GM10266 (cell line): ENCODE results near the gene MT1A.

Experiments
- DNase-seq: peaks from one replicate; pipeline ENCODE4 v3.0.0; 2012; ENCODE audit errors: extremely low spot score
- CTCF ChIP-seq: IDR thresholded peaks from 2 replicates; pipeline ENCODE4 v1.5.1; 2012; ENCODE audit warnings: mild to moderate bottlenecking, low read depth; ENCODE audit not compliant: control insufficient read depth, insufficient read depth; ENCODE audit errors: missing control alignments

Gene MT1A

DNA sequence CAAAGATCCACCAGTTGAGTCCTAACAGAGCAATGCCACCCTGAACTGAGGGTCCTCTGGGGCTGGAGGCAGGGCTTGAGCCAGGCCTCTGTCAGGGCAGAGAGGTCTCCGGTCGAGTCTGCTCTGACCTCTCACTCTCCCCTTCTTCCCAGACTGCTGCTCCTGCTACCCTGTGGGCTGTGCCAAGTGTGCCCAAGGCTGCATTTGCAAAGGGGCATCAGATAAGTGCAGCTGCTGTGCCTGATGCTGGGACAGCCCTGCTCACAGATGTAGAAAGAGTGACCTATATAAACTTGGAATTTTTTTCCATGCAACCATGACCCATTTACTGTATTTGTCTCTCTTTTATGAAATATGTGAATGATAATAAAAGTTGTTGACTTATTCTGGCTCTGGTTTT lies 10.8 kb downstream of the MT1A start:
- DNase-seq, result no peak
- TF ChIP-seq CTCF, result no peak

DNA sequence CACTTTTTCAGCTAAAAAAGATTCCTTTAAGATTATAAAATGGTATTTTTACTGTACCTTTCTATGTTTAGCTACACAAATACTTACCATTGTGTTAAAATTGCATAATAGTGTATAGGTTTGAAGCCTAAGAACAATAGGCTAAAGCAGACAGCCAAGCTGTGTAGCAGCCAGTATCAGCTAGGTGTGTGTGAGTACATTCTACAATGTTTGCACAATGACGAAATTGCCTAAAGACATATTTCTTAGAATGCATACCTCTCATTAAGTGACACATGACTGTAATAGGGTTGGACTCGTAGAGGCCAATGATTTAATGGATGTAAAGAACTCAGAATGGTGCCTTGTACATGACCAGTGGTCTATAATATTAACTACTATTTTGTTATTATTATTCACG lies 11.4 kb downstream of the MT1A start:
- TF ChIP-seq CTCF, result no peak
- DNase-seq, result no peak

DNA sequence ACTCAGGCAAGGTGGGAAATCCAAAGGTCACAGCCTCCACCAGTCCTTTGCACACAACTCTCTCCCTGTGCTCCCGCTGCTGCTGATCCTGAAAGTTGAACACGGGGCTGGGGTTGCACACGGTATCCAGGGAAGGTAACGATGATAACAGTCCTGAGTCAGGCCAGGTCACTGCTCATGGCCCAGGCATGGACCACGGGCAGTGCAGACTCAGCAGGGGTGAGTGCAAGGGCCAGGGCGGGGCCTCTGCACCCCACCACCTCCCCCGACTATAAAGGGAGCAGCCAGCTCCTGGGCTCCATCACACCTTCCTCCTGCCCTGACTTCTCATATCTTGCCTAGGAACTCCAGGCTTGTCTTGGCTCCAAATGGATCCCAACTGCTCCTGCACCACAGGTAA lies 13.1 kb downstream of the MT1A start, which contains the start of gene MT1B:
Gene MT1B, plus strand, starts transcription at position 301 of the 400 bp plus-strand sequence. Its CDS starts 68 bp downstream, at position 369.
- TF ChIP-seq CTCF, result no peak
- DNase-seq, result no peak

DNA sequence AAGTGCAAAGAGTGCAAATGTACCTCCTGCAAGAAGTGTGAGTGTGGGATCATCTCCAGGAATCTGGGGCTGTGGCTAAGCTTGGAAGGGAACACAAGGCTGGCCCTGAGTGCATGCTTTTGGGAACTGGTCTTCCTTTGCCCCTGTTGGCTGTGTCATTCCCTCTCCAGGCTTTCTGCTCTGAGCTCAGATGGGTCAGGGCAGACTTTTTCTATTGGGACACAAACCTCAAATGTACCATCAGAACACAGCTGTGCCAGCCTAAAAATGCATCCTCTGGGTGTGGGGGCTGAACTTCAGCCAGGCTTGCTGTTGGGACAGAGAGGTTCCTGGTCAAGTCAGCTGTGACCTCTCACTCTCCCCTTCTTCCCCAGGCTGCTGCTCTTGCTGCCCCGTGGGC lies 14.1 kb downstream of the MT1A start:
- DNase-seq, result no peak
- no peak for TF ChIP-seq CTCF

- DNase-seq, result no peak
- TF ChIP-seq CTCF, result no peak
These were observed 14.8 kb downstream of the MT1A start for GRCh38 chr16:56653218-56653617.

GRCh38 chr16:56657555-56658326 lies 19.3 kb downstream of the MT1A start, which contains the start of gene MT1F:
TSS of gene MT1F (plus strand) at chr16:56657959. CDS start at chr16:56658059, 100 bp downstream.
- no peak for TF ChIP-seq CTCF
- no peak for DNase-seq

DNA sequence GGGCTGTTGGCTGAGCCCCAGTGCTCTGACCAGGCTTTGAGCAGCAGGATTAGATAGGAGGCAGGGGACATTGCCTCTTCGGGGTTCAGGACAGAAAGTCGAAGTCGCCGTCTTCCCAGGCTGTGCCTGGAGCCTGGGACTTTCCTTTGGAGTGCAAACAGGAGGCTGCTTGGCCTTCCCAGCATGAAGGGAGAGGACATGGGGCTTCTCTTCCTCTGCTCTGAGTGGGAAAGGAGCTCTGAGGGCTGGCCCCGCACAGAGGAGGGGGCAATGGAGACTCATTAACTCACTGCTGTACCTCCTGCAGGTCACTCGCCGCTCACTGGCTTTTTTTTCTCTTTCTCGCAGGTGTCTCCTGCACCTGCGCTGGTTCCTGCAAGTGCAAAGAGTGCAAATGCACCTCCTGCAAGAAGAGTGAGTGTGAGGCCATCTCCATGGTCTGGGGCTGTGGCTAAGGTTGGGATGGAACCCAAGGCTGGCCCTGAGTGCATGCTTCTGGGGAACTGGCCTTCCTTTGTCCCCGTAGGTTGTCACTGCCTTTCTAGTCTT lies 19.9 kb downstream of the MT1A start:
- DNase-seq, result no peak
- TF ChIP-seq CTCF, result no peak
